Neural crest cell (in vitro differentiated cells): ENCODE data around the gene ADORA2B. TPM values are rescaled to one million over a fixed set of nuclear protein-coding genes. Genes with fewer than 3 reads are reported as not detected.

Experiments used
- DNase-seq: peaks from one replicate; pipeline ENCODE4 v3.0.0; 2021; ENCODE audit warnings: low read depth, mixed read lengths, low spot score
- H3K27ac Mint-ChIP-seq: one replicate; pipeline ENCODE4 v1.8.0; 2021; ENCODE audit warnings: mild to moderate bottlenecking, mixed read lengths; ENCODE audit not compliant: unreplicated experiment
- H3K27me3 Mint-ChIP-seq: 2 replicates; pipeline ENCODE4 v1.8.0; 2021; ENCODE audit warnings: low read depth, mild to moderate bottlenecking, mixed read lengths
- H3K36me3 Mint-ChIP-seq: 2 replicates; pipeline ENCODE4 v1.8.0; 2021; ENCODE audit warnings: low read depth, mild to moderate bottlenecking, mixed read lengths
- H3K4me1 Mint-ChIP-seq: 2 replicates; pipeline ENCODE4 v1.8.0; 2021; ENCODE audit warnings: mixed read lengths
- H3K4me3 Mint-ChIP-seq: one replicate; pipeline ENCODE4 v1.8.0; 2021; ENCODE audit warnings: mild to moderate bottlenecking, mixed read lengths
- H3K9me3 Mint-ChIP-seq: 2 replicates; pipeline ENCODE4 v1.8.0; 2021; ENCODE audit warnings: mixed read lengths
- CTCF ChIP-seq: fragments of 200-600 bp; sonication (generic); conservative IDR thresholded peaks from 2 replicates; pipeline ENCODE4 v1.5.0; 2021; ENCODE audit warnings: antibody characterized with exemption, mild to moderate bottlenecking
- total RNA-seq: library from RNA; stranded (reverse); gene quantifications from 2 replicates; pipeline ENCODE4 v1.2.1, GENCODE V29; 2021

Gene ADORA2B
- total RNA-seq, 1 donor from 2014 or later = 0.98 TPM

- Mint-ChIP-seq H3K36me3 (peaks cover 10% of the 10 kb centered on the region), H3K9me3 (no peaks in the 10 kb centered on the region), H3K4me3 (no peak overlapping the region), H3K27me3 (no peaks in the 10 kb centered on the region), H3K27ac (no peak overlapping the region), H3K4me1 (peaks cover 14% of the 10 kb centered on the region)
- no peak for TF ChIP-seq CTCF
- no peak for DNase-seq
Measured at GRCh38 chr17:15971098-15971678, 26.3 kb downstream of the ADORA2B start.

- no peaks in the 10 kb centered on the region for H3K27me3 Mint-ChIP-seq
- peaks cover 8% of the 10 kb centered on the region for H3K4me1 Mint-ChIP-seq
- TF ChIP-seq CTCF = no peak
- DNase-seq = no peak
- H3K9me3 Mint-ChIP-seq = no peaks in the 10 kb centered on the region
- H3K27ac Mint-ChIP-seq = no peak overlapping the region
- peaks cover 12% of the 10 kb centered on the region for H3K36me3 Mint-ChIP-seq
- no peak overlapping the region for H3K4me3 Mint-ChIP-seq
Measured at GRCh38 chr17:15971882-15972281, 27.0 kb downstream of the ADORA2B start.

- no peaks in the 10 kb centered on the region for H3K27me3 Mint-ChIP-seq
- H3K4me1 Mint-ChIP-seq = peaks cover 4% of the 10 kb centered on the region
- H3K36me3 Mint-ChIP-seq = peaks cover 14% of the 10 kb centered on the region
- DNase-seq = no peak
- no peaks in the 10 kb centered on the region for H3K9me3 Mint-ChIP-seq
- no peak for TF ChIP-seq CTCF
- no peak overlapping the region for H3K27ac Mint-ChIP-seq
- H3K4me3 Mint-ChIP-seq = no peak overlapping the region
Measured at GRCh38 chr17:15972497-15972951, 27.6 kb downstream of the ADORA2B start.

GRCh38 chr17:15973016-15973415 is 28.1 kb downstream of the ADORA2B start:
- H3K4me1 Mint-ChIP-seq = no peaks in the 10 kb centered on the region
- peaks cover 15% of the 10 kb centered on the region for H3K36me3 Mint-ChIP-seq
- H3K27me3 Mint-ChIP-seq = no peaks in the 10 kb centered on the region
- H3K9me3 Mint-ChIP-seq = no peaks in the 10 kb centered on the region
- H3K4me3 Mint-ChIP-seq = no peak overlapping the region
- no peak overlapping the region for H3K27ac Mint-ChIP-seq
- DNase-seq = no peak
- TF ChIP-seq CTCF = no peak

DNA sequence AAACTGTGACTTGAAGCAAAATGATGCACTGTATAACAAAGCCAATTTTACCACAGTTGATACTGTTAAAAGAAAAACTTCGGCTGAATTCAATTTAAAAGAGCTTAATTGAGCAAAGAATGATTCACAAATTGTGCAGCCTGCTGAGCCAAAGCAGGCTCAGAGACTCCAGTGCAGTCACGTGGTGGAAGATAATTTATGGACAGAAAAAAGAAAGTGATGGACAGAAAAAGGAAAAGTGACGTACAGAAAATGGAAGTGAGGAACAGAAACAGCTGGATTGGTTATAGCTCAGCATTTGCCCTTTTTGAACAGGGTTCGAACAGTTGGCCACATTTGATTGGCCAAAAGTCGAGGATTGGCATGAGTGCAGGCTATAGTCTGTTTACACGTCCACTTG is 28.9 kb downstream of the ADORA2B start:
- Mint-ChIP-seq H3K9me3 (no peaks in the 10 kb centered on the region), H3K36me3 (peaks cover 17% of the 10 kb centered on the region), H3K4me3 (no peak overlapping the region), H3K27ac (no peak overlapping the region), H3K27me3 (no peaks in the 10 kb centered on the region), H3K4me1 (no peaks in the 10 kb centered on the region)
- TF ChIP-seq CTCF = no peak
- no peak for DNase-seq
